ENCODE measurements around the gene PRKN. TPM values are rescaled to one million over a fixed set of nuclear protein-coding genes. Genes with fewer than 3 reads are reported as not detected.

Gene PRKN
- total RNA-seq, 4 donors from 2014 or later, result 6.3 to 11.9 (median 9.5) TPM

DNA sequence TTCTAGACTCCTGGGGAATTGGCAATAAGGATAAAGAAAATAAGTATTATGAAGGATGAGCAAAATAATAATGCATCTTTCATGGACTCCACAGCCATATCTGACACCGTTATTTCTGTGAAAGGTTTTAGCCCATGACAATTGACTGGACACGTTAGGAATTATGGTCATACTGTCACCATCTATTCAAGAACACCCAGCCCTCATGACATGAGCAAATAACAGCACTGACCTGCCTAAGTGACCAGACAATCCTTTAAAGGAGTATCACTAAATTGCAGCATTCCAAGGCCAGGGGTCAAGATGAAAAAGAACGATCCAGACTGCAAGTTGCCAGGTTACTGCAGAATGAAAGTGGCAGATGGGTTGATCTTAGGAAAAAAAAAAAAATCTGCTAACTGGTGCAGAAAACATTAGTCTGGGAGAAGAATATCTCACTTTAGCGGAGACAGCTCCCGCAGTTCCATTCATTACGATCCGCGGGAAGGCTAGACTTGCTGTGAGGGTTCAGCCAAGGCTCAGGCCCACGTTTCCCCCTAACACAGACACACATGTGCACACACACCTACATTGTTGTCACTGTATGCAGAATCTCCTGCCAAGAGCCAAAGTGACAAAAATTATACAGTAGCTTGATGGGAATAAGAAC, 1216.0 kb downstream of the PRKN start:
- DNase-seq (ENCODE audit: low spot score in 2 of 2), result no peak
- no peak for TF ChIP-seq CTCF (IDR thresholded peaks at IDR 0.05)
- no peak for TF ChIP-seq POLR2A (IDR thresholded peaks at IDR 0.05)
- WGBS, 2 donors, result 85% methylated on average over 9 of the region's 9 CpGs
- H3K4me3 ChIP-seq (ENCODE audit: low read depth, poor library complexity, severe bottlenecking), result no peak overlapping the region
- intact Hi-C loops (cut with DNase I; ENCODE audit: low total_unique reads), result no loop called here

DNA sequence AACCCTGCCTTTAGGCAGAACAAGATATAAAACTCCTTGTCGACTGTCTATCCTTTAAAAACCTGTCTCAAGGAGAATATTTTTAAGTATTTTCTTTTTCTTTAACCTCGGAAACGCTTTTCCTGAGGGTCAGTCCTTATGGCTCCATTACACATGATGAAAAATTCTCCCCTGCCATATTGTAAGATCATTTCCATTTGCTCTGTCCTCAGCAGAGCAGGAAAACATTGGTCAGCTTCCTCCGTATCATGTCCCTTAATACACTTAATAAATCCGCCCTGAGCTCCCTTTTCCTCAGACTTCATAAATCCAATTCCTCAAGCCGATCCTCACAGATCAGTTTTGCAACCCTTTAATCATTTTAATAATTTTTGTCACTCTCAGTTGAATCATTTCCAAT, 1219.2 kb downstream of the PRKN start:
- 80 to 86% methylated on average over 6 of the region's 6 CpGs for WGBS, 2 donors
- intact Hi-C loops (cut with DNase I; ENCODE audit: low total_unique reads), result no loop called here
- TF ChIP-seq POLR2A (IDR thresholded peaks at IDR 0.05) (no peak), CTCF (IDR thresholded peaks at IDR 0.05) (no peak)
- no peak for DNase-seq (ENCODE audit: low spot score in 2 of 2)
- H3K4me3 ChIP-seq (ENCODE audit: low read depth, poor library complexity, severe bottlenecking), result no peak overlapping the region

GRCh38 chr6:161507375-161507774, 1220.2 kb downstream of the PRKN start:
- H3K4me3 ChIP-seq (ENCODE audit: low read depth, poor library complexity, severe bottlenecking), result no peak overlapping the region
- no peak for DNase-seq (ENCODE audit: low spot score in 2 of 2)
- TF ChIP-seq CTCF (IDR thresholded peaks at IDR 0.05) (no peak), POLR2A (IDR thresholded peaks at IDR 0.05) (no peak)
- intact Hi-C loops (cut with DNase I; ENCODE audit: low total_unique reads), result no loop called here
- 62 to 75% methylated on average over 4 of the region's 4 CpGs for WGBS, 2 donors

DNA sequence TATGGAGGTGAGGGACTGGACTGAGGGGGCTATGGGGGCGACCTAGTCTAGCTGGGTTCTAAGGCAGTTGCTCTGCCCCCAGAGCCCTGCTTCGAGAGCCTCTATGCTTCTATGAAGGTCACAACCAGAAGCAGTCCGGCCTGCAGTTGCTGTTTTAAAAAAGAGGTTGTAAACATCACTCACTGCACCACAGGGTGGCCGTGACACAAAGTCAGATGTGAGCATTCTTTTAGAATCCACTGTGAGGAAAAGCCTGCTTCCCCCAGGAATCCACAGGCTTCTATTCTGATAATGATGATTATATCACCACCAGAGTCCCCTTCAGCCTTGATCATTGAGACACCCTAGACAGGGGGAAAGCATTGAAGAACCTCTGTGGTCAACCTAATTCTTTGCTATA, 1224.0 kb downstream of the PRKN start:
- intact Hi-C loops (cut with DNase I; ENCODE audit: low total_unique reads), result no loop called here
- H3K4me3 ChIP-seq (ENCODE audit: low read depth, poor library complexity, severe bottlenecking), result no peak overlapping the region
- DNase-seq (ENCODE audit: low spot score in 2 of 2), result no peak
- TF ChIP-seq CTCF (IDR thresholded peaks at IDR 0.05), result no peak
- WGBS, 2 donors, result 69 to 71% methylated on average over 4 of the region's 4 CpGs

DNA sequence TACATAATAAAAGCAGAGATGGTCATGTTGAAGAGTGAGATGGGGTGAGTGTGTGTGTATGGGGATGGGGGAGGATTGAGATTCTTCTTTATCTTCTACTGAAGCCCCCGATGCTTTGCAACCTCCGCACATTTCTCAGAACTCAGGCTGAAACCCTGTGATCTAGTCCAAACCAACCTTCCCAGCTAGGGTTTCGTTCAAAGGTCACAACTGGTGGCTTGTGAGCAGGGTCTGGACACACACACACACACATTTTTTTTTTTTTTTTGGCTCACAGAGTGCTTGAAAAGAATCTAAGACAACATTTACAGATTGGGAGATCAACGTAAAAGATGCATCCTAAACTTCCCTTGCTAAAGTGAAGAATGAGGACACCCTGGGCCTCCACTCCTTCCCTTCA, 1228.7 kb downstream of the PRKN start:
- intact Hi-C loops (cut with DNase I; ENCODE audit: low total_unique reads), result no loop called here
- TF ChIP-seq POLR2A (IDR thresholded peaks at IDR 0.05) (no peak), CTCF (IDR thresholded peaks at IDR 0.05) (no peak)

DNA sequence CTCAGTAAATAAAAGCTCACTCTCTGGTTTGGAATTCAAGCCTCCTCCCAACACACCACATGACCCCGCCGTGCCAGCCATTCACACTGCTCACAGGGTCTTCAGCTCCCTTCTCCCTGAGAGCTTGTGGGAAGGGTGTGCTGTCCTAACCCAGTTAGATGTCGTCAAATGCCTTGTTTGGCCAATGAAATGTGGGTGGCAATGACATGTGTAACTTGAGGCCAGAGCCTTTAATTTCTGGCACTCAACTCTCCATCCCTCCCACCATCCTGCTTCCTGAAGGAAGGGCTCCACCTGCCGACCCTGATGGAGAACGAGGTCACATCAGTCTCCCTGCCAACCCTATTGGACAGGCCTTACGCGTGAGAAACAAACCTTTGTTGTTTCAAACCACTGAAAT, 1229.2 kb downstream of the PRKN start:
- H3K4me3 ChIP-seq (ENCODE audit: low read depth, poor library complexity, severe bottlenecking), result no peak overlapping the region
- DNase-seq (ENCODE audit: low spot score in 2 of 2), result no peak
- 63 to 71% methylated on average over 7 of the region's 7 CpGs for WGBS, 2 donors
- no peak for TF ChIP-seq POLR2A (IDR thresholded peaks at IDR 0.05)
- TF ChIP-seq CTCF (IDR thresholded peaks at IDR 0.05), result no peak
- intact Hi-C loops (cut with DNase I; ENCODE audit: low total_unique reads), result no loop called here

More for the DNA sequence above, 1228.7 kb downstream of the PRKN start:
- H3K4me3 ChIP-seq (ENCODE audit: low read depth, poor library complexity, severe bottlenecking), result no peak overlapping the region
- 93 to 95% methylated on average over 4 of the region's 4 CpGs for WGBS, 2 donors
- DNase-seq (ENCODE audit: low spot score in 2 of 2), result no peak
